ENCODE measurements around the gene KCNQ5.

Gene KCNQ5

DNA sequence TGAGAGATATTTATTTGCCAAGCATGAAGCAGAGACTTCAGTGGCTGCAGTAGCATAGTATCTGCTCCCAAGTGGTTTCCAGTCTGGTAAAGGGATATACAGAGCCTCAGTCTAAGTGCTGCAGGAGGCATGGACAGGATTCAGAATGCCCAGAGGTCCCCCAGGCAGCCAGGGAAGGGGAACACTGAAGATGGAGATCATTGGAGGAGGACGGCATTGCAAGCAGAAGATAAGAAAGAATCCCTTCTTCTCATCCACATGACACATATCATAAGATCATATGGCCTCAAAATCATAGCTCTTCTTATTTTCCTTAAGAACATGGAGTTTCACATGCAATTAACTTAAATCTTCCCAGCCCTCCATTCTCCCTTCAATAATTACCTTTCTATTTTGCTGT lies 136.1 kb downstream of the KCNQ5 start:
- Histone ChIP-seq H3K4me1 (ENCODE audit: control insufficient read depth in 1 of 2, insufficient read depth in 2 of 2, low read length in 2 of 2) (peaks cover 2 to 10% of the 10 kb centered on the region in 2 experiments), H2BK5ac (ENCODE audit: low read depth, low read length, poor library complexity) (no peak overlapping the region), H3K4me3 (ENCODE audit: low read depth, low read length) (no peak overlapping the region), H3K9me3 (ENCODE audit: insufficient read depth, low read depth, low read length) (no peaks in the 10 kb centered on the region), H3K79me1 (ENCODE audit: low read length) (peaks cover 12% of the 10 kb centered on the region), H3K18ac (ENCODE audit: low read length) (no peak overlapping the region), H3K4ac (ENCODE audit: low read depth, low read length) (no peak overlapping the region), H4K8ac (ENCODE audit: low read depth, low read length) (peak overlapping the region; percentile 7), H3K36me3 (ENCODE audit: control insufficient read depth in 1 of 2, insufficient read depth in 2 of 2, low read length in 2 of 2) (no peaks in the 10 kb centered on the region), H4K12ac (ENCODE audit: low read depth, low read length) (peak overlapping the region; percentile 80), H2AFZ (ENCODE audit: insufficient read depth, low read length, poor library complexity) (peak overlapping the region; percentile 25), H3K79me2 (ENCODE audit: control insufficient read depth, insufficient read depth, low read length, poor library complexity) (peaks cover 2% of the 10 kb centered on the region), H3K23ac (ENCODE audit: low read length) (no peak overlapping the region), H3K4me2 (ENCODE audit: low read length) (no peak overlapping the region), H3K9ac (ENCODE audit: low read length) (no peak overlapping the region), H2BK120ac (ENCODE audit: insufficient read depth, low read length, poor library complexity) (peak overlapping the region; percentile 31), H3K14ac (ENCODE audit: low read length) (no peak overlapping the region), H3K27me3 (ENCODE audit: insufficient read depth, low read length) (no peaks in the 10 kb centered on the region), H2BK12ac (ENCODE audit: low read length) (peak overlapping the region; percentile 96), H4K91ac (ENCODE audit: low read depth, low read length) (peak overlapping the region; percentile 77), H2AK5ac (ENCODE audit: low read length) (no peak overlapping the region), H3K27ac (ENCODE audit: low read depth, low read length) (no peak overlapping the region)
- no peak for DNase-seq
- WGBS (ENCODE audit: extremely low coverage, insufficient coverage, insufficient read length): no CpG with 5 or more reads among the region's 1 CpG

DNA sequence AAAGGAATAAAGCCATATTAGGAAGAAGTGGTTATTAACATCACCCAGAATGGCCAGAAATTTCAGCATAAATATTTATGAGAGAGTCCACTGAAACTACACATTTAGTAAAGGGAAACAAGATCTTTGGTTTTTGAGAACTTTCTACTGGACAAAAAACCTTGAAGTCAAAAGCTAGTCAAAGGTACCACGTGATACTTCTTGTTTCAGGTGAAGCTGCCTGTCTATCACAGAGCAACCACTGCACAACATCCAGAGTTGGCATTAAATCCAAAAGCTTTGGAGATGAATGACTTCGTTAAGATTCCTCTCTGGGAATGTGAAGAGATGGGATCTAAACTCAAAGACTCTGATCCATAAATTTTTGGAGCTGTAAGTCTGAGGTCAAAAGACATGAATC lies 137.0 kb downstream of the KCNQ5 start:
- H3K36me3 ChIP-seq (ENCODE audit: control insufficient read depth in 1 of 2, insufficient read depth in 2 of 2, low read length in 2 of 2): no peaks in the 10 kb centered on the region
- no peak overlapping the region for H3K18ac ChIP-seq (ENCODE audit: low read length)
- peaks cover 12% of the 10 kb centered on the region for H3K79me1 ChIP-seq (ENCODE audit: low read length)
- no peak overlapping the region for H2BK5ac ChIP-seq (ENCODE audit: low read depth, low read length, poor library complexity)
- H3K79me2 ChIP-seq (ENCODE audit: control insufficient read depth, insufficient read depth, low read length, poor library complexity): peaks cover 2% of the 10 kb centered on the region
- H3K4me1 ChIP-seq (ENCODE audit: control insufficient read depth in 1 of 2, insufficient read depth in 2 of 2, low read length in 2 of 2): peaks cover 2 to 10% of the 10 kb centered on the region in 2 experiments
- H2AFZ ChIP-seq (ENCODE audit: insufficient read depth, low read length, poor library complexity): no peak overlapping the region
- H4K12ac ChIP-seq (ENCODE audit: low read depth, low read length): no peak overlapping the region
- H3K4me2 ChIP-seq (ENCODE audit: low read length): no peak overlapping the region
- no peak overlapping the region for H4K91ac ChIP-seq (ENCODE audit: low read depth, low read length)
- H3K9ac ChIP-seq (ENCODE audit: low read length): no peak overlapping the region
- no peak overlapping the region for H3K23ac ChIP-seq (ENCODE audit: low read length)
- no peak overlapping the region for H4K8ac ChIP-seq (ENCODE audit: low read depth, low read length)
- peak overlapping the region; percentile 52 for H3K27ac ChIP-seq (ENCODE audit: low read depth, low read length)
- no CpG with 5 or more reads among the region's 2 CpGs for WGBS (ENCODE audit: extremely low coverage, insufficient coverage, insufficient read length)
- H3K9me3 ChIP-seq (ENCODE audit: insufficient read depth, low read depth, low read length): no peaks in the 10 kb centered on the region
- no peak overlapping the region for H3K4me3 ChIP-seq (ENCODE audit: low read depth, low read length)
- no peak overlapping the region for H3K4ac ChIP-seq (ENCODE audit: low read depth, low read length)
- H2BK12ac ChIP-seq (ENCODE audit: low read length): no peak overlapping the region
- H2AK5ac ChIP-seq (ENCODE audit: low read length): no peak overlapping the region
- no peaks in the 10 kb centered on the region for H3K27me3 ChIP-seq (ENCODE audit: insufficient read depth, low read length)
- no peak for DNase-seq
- no peak overlapping the region for H2BK120ac ChIP-seq (ENCODE audit: insufficient read depth, low read length, poor library complexity)
- no peak overlapping the region for H3K14ac ChIP-seq (ENCODE audit: low read length)

DNA sequence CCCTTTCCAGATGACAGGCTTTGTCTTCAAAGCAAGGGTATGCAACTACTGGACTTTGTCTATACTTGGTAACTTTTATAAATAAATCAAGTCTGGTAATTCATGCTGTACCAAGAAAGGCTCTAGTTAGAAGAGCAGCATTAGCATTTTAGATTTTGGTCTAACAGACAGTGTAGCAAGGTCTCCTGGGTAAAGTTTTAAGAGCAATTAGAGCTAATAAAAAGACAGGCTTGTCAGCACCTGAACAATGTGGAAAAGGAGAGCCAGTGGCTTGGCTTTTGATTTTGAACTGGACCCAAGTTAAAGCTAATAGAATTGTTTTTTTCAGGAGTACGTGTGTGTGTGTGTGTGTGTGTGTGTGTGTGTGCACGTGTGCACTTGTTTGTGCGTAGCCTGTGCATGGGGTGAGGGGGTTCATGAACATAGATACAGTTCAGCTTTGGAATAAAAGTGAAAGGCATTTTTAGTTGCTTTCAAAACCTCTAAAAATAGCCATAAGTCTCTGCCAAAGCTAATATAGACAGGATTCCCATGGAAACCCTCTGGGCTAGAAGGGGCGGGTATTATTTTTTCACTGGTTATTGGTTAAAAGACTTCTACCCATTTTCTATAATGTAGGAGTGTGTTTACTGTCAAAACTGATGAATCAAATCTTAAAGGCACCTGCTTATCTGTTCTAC lies 138.4 kb downstream of the KCNQ5 start:
- H3K18ac ChIP-seq (ENCODE audit: low read length): no peak overlapping the region
- no peak overlapping the region for H3K4ac ChIP-seq (ENCODE audit: low read depth, low read length)
- peak overlapping the region; percentile 58 for H2BK5ac ChIP-seq (ENCODE audit: low read depth, low read length, poor library complexity)
- H3K79me2 ChIP-seq (ENCODE audit: control insufficient read depth, insufficient read depth, low read length, poor library complexity): peaks cover 2% of the 10 kb centered on the region
- peak overlapping the region; percentile 35 for H3K4me2 ChIP-seq (ENCODE audit: low read length)
- H4K91ac ChIP-seq (ENCODE audit: low read depth, low read length): peak overlapping the region; percentile 81
- H3K36me3 ChIP-seq (ENCODE audit: control insufficient read depth in 1 of 2, insufficient read depth in 2 of 2, low read length in 2 of 2): no peaks in the 10 kb centered on the region
- no CpG with 5 or more reads among the region's 4 CpGs for WGBS (ENCODE audit: extremely low coverage, insufficient coverage, insufficient read length)
- H3K9ac ChIP-seq (ENCODE audit: low read length): no peak overlapping the region
- no peak for DNase-seq
- H3K9me3 ChIP-seq (ENCODE audit: insufficient read depth, low read depth, low read length): no peaks in the 10 kb centered on the region
- H2BK12ac ChIP-seq (ENCODE audit: low read length): peak overlapping the region; percentile 82
- H3K27ac ChIP-seq (ENCODE audit: low read depth, low read length): peak overlapping the region; percentile 88
- peak overlapping the region; percentile 49 for H3K14ac ChIP-seq (ENCODE audit: low read length)
- H4K8ac ChIP-seq (ENCODE audit: low read depth, low read length): no peak overlapping the region
- peaks cover 2 to 10% of the 10 kb centered on the region in 2 experiments for H3K4me1 ChIP-seq (ENCODE audit: control insufficient read depth in 1 of 2, insufficient read depth in 2 of 2, low read length in 2 of 2)
- no peak overlapping the region for H3K23ac ChIP-seq (ENCODE audit: low read length)
- no peak overlapping the region for H2AFZ ChIP-seq (ENCODE audit: insufficient read depth, low read length, poor library complexity)
- H4K12ac ChIP-seq (ENCODE audit: low read depth, low read length): no peak overlapping the region
- no peak overlapping the region for H2AK5ac ChIP-seq (ENCODE audit: low read length)
- no peaks in the 10 kb centered on the region for H3K27me3 ChIP-seq (ENCODE audit: insufficient read depth, low read length)
- no peak overlapping the region for H3K4me3 ChIP-seq (ENCODE audit: low read depth, low read length)
- peak overlapping the region; percentile 64 for H2BK120ac ChIP-seq (ENCODE audit: insufficient read depth, low read length, poor library complexity)
- H3K79me1 ChIP-seq (ENCODE audit: low read length): peaks cover 12% of the 10 kb centered on the region

GRCh38 chr6:72761761-72762160 lies 139.9 kb downstream of the KCNQ5 start:
- Histone ChIP-seq H4K91ac (ENCODE audit: low read depth, low read length) (no peak overlapping the region), H3K4me3 (ENCODE audit: low read depth, low read length) (no peak overlapping the region), H3K4ac (ENCODE audit: low read depth, low read length) (no peak overlapping the region), H3K14ac (ENCODE audit: low read length) (no peak overlapping the region), H2BK5ac (ENCODE audit: low read depth, low read length, poor library complexity) (no peak overlapping the region), H2AFZ (ENCODE audit: insufficient read depth, low read length, poor library complexity) (no peak overlapping the region), H3K9me3 (ENCODE audit: insufficient read depth, low read depth, low read length) (no peaks in the 10 kb centered on the region), H3K27ac (ENCODE audit: low read depth, low read length) (peak overlapping the region; percentile 92), H2BK120ac (ENCODE audit: insufficient read depth, low read length, poor library complexity) (no peak overlapping the region), H3K27me3 (ENCODE audit: insufficient read depth, low read length) (no peaks in the 10 kb centered on the region), H3K79me1 (ENCODE audit: low read length) (peaks cover 12% of the 10 kb centered on the region), H2BK12ac (ENCODE audit: low read length) (no peak overlapping the region), H3K9ac (ENCODE audit: low read length) (no peak overlapping the region), H3K4me1 (ENCODE audit: control insufficient read depth in 1 of 2, insufficient read depth in 2 of 2, low read length in 2 of 2) (peaks cover 2 to 10% of the 10 kb centered on the region in 2 experiments), H3K23ac (ENCODE audit: low read length) (no peak overlapping the region), H2AK5ac (ENCODE audit: low read length) (no peak overlapping the region), H3K4me2 (ENCODE audit: low read length) (no peak overlapping the region), H3K36me3 (ENCODE audit: control insufficient read depth in 1 of 2, insufficient read depth in 2 of 2, low read length in 2 of 2) (no peaks in the 10 kb centered on the region), H4K12ac (ENCODE audit: low read depth, low read length) (no peak overlapping the region), H4K8ac (ENCODE audit: low read depth, low read length) (no peak overlapping the region), H3K79me2 (ENCODE audit: control insufficient read depth, insufficient read depth, low read length, poor library complexity) (peaks cover 2% of the 10 kb centered on the region), H3K18ac (ENCODE audit: low read length) (no peak overlapping the region)
- DNase-seq: no peak
- no CpG with 5 or more reads among the region's 5 CpGs for WGBS (ENCODE audit: extremely low coverage, insufficient coverage, insufficient read length)
